Neutrophil (primary cell): Measurements from ENCODE around the gene SUGCT.
"Not testable (repeated sequence)": the region's sequence is repeated elsewhere in the genome, so short reads cannot be mapped to it uniquely, and the experiment has no call there.

Experiments
- H3K27ac ChIP-seq: fragments of 200-600 bp; sonication (generic); 2 replicates; pipeline ENCODE4 v1.5.1; 2016; ENCODE audit warnings: mild to moderate bottlenecking, moderate library complexity
- H3K27me3 ChIP-seq: fragments of 200-600 bp; sonication (generic); 2 replicates; pipeline ENCODE4 v1.6.0; 2016; ENCODE audit warnings: mild to moderate bottlenecking
- H3K36me3 ChIP-seq: fragments of 200-600 bp; sonication (generic); 2 replicates; pipeline ENCODE4 v1.5.1; 2017
- H3K4me1 ChIP-seq, 2 experiments: fragments of 200-600 bp in 1 of 2; sonication (generic) in 1 of 2; 1 replicate in 1 of 2; 2 replicates in 1 of 2; pipeline versions ENCODE4 v1.5.1 to v1.6.1; 2013 to 2016; ENCODE audit warnings: low read depth in 1 of 2, low read length in 1 of 2, mild to moderate bottlenecking in 1 of 2, moderate library complexity in 1 of 2; ENCODE audit not compliant: control insufficient read depth in 1 of 2, insufficient read depth in 1 of 2
- H3K4me3 ChIP-seq, 2 experiments: fragments of 200-600 bp in 1 of 2; sonication (generic) in 1 of 2; 1 replicate in 1 of 2; 2 replicates in 1 of 2; pipeline ENCODE4 v1.5.1; 2013 to 2016; ENCODE audit warnings: low read depth in 1 of 2, low read length in 1 of 2, mild to moderate bottlenecking in 1 of 2, moderate library complexity in 1 of 2
- H3K9me3 ChIP-seq: fragments of 200-600 bp; sonication (generic); 2 replicates; pipeline ENCODE4 v1.5.1; 2016
- TF ChIP-seq, protein P1 (sequence below): fragments of 200-600 bp; sonication (generic); IDR thresholded peaks from 2 replicates; pipeline ENCODE4 v1.5.1; 2016; ENCODE audit warnings: antibody characterized with exemption

SUGCT gene

GRCh38 chr7:40595832-40596231, 461.0 kb downstream of the SUGCT start:
- Histone ChIP-seq H3K4me1 (peaks cover 31 to 33% of the 10 kb centered on the region in 2 experiments), H3K4me3 (no peak overlapping the region), H3K36me3 (no peaks in the 10 kb centered on the region), H3K9me3 (no peaks in the 10 kb centered on the region), H3K27ac (no peak overlapping the region), H3K27me3 (no peaks in the 10 kb centered on the region)
- TF ChIP-seq, protein P1, sequence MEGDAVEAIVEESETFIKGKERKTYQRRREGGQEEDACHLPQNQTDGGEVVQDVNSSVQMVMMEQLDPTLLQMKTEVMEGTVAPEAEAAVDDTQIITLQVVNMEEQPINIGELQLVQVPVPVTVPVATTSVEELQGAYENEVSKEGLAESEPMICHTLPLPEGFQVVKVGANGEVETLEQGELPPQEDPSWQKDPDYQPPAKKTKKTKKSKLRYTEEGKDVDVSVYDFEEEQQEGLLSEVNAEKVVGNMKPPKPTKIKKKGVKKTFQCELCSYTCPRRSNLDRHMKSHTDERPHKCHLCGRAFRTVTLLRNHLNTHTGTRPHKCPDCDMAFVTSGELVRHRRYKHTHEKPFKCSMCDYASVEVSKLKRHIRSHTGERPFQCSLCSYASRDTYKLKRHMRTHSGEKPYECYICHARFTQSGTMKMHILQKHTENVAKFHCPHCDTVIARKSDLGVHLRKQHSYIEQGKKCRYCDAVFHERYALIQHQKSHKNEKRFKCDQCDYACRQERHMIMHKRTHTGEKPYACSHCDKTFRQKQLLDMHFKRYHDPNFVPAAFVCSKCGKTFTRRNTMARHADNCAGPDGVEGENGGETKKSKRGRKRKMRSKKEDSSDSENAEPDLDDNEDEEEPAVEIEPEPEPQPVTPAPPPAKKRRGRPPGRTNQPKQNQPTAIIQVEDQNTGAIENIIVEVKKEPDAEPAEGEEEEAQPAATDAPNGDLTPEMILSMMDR, result no peak

- no peak overlapping the region for H3K4me3 ChIP-seq
- no peaks in the 10 kb centered on the region for H3K36me3 ChIP-seq
- no peaks in the 10 kb centered on the region for H3K9me3 ChIP-seq
- no peak overlapping the region for H3K27ac ChIP-seq
- no peaks in the 10 kb centered on the region for H3K27me3 ChIP-seq
- H3K4me1 ChIP-seq, result peaks cover 31 to 33% of the 10 kb centered on the region in 2 experiments
- TF ChIP-seq, protein P1, result no peak
Measured at GRCh38 chr7:40597517-40597916, 462.7 kb downstream of the SUGCT start.

DNA sequence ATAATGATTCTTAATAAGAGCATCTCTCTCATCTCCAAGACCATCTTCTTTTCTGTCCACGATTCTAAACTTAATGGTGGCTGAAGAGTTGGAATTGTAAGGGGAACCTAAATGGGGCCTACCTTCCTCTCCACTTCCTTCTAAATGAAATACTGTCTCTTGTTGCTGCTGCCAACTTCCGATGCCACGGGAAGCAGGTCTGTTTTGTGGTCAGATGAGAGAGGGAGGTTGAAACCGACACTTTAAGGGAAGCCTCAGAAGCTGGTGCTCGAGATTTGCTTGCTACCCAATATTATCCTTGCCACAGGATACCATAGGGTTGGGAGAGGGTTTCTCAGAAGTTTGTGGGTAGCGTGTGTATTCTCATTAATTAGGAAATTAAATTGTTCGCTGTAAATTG, 464.1 kb downstream of the SUGCT start:
- peaks cover 31 to 33% of the 10 kb centered on the region in 2 experiments for H3K4me1 ChIP-seq
- no peaks in the 10 kb centered on the region for H3K27me3 ChIP-seq
- no peaks in the 10 kb centered on the region for H3K9me3 ChIP-seq
- H3K27ac ChIP-seq, result peak overlapping the region; percentile 81
- H3K4me3 ChIP-seq, result peak overlapping the region; percentile 20 to 38
- TF ChIP-seq, protein P1, result no peak
- H3K36me3 ChIP-seq, result no peaks in the 10 kb centered on the region

- H3K9me3 ChIP-seq, result no peaks in the 10 kb centered on the region
- no peaks in the 10 kb centered on the region for H3K27me3 ChIP-seq
- H3K4me3 ChIP-seq, result peak overlapping the region; percentile 10 to 20
- TF ChIP-seq, protein P1, result no peak
- H3K4me1 ChIP-seq, result peaks cover 36 to 38% of the 10 kb centered on the region in 2 experiments
- peak overlapping the region; percentile 81 for H3K27ac ChIP-seq
- no peaks in the 10 kb centered on the region for H3K36me3 ChIP-seq
Measured at GRCh38 chr7:40599836-40600235, 465.0 kb downstream of the SUGCT start.

DNA sequence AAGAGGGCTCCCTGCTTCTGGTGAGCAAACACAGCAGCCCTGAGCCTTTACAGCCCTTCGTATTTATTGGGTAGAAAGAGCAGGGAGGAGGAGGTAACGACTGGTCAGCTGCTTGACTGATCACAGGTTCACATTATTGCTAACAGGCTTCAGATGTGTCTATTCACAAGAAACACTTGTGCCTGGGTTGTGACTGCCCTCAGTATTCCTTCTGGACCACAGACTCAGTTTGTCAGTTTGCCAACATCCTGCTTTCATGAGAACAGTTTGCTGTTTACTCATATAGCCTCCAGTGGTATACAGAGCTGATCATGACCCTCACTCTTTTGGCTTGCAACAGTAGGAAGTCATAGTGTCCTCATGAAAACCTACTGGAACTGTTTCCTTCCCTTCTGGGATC, 467.5 kb downstream of the SUGCT start:
- H3K27ac ChIP-seq, H3K36me3 ChIP-seq, H3K9me3 ChIP-seq, H3K4me3 ChIP-seq, H3K27me3 ChIP-seq: not testable (repeated sequence)
- peaks cover 37 to 40% of the 10 kb centered on the region in 2 experiments for H3K4me1 ChIP-seq

- H3K36me3 ChIP-seq, result no peaks in the 10 kb centered on the region
- no peak overlapping the region for H3K4me3 ChIP-seq
- no peak overlapping the region for H3K27ac ChIP-seq
- H3K27me3 ChIP-seq, result no peaks in the 10 kb centered on the region
- H3K4me1 ChIP-seq, result peaks cover 13 to 15% of the 10 kb centered on the region in 2 experiments
- TF ChIP-seq, protein P1, result peak; percentile 57
- no peaks in the 10 kb centered on the region for H3K9me3 ChIP-seq
Measured at GRCh38 chr7:40604601-40605438, 470.0 kb downstream of the SUGCT start.
